Activated CD4-positive, alpha-beta T cell treated with anti-CD3 and anti-CD28 coated beads, Interleukin-2, amount 50 U/mL, for 24 hours (primary cell): ENCODE data around the gene PLCXD1.
"Not testable (repeated sequence)": the region's sequence is repeated elsewhere in the genome, so short reads cannot be mapped to it uniquely, and the experiment has no call there.

ENCODE experiments used
- DNase-seq, 2 donors: peaks; one replicate each; pipeline ENCODE4 v3.0.0-alpha.2; 2020; ENCODE audit warnings: low read depth in 1 of 2, low spot score in 1 of 2

The PLCXD1 gene

GRCh38 chrX:262381-262909 lies 18.7 kb upstream of the PLCXD1 start:
- DNase-seq = no peak

- DNase-seq = not testable (repeated sequence)
These were observed 17.2 kb upstream of the PLCXD1 start for GRCh38 chrX:264006-264405.

- DNase-seq = no peak
These were observed 16.3 kb upstream of the PLCXD1 start for GRCh38 chrX:264634-265455.

- DNase-seq = no peak
These were observed 15.7 kb upstream of the PLCXD1 start for GRCh38 chrX:265502-265901.

GRCh38 chrX:267771-268261 lies 13.4 kb upstream of the PLCXD1 start:
- DNase-seq = no peak

GRCh38 chrX:270848-271367 lies 10.3 kb upstream of the PLCXD1 start:
- DNase-seq = no peak

- DNase-seq = no peak
These were observed 6.2 kb upstream of the PLCXD1 start for GRCh38 chrX:274904-275475.

GRCh38 chrX:275476-275966 lies 5.7 kb upstream of the PLCXD1 start:
- DNase-seq = no peak

GRCh38 chrX:275967-276580 lies 5.1 kb upstream of the PLCXD1 start:
- DNase-seq = peak in 1 of 2 donors; percentile 17

GRCh38 chrX:276581-277201 lies 4.5 kb upstream of the PLCXD1 start:
- DNase-seq = no peak

GRCh38 chrX:279757-280604 lies 1.2 kb upstream of the PLCXD1 start:
- DNase-seq = not testable (repeated sequence)

GRCh38 chrX:280722-281121 lies 459 bp upstream of the PLCXD1 start:
- not testable (repeated sequence) for DNase-seq

GRCh38 chrX:282000-282681 lies 960 bp downstream of the PLCXD1 start:
- DNase-seq = not testable (repeated sequence)

GRCh38 chrX:283115-283845 lies 2.1 kb downstream of the PLCXD1 start:
- DNase-seq = peak; percentile 71 to 92

- DNase-seq = no peak
These were observed 4.0 kb downstream of the PLCXD1 start for GRCh38 chrX:285076-285677.

- no peak for DNase-seq
These were observed 6.5 kb downstream of the PLCXD1 start for GRCh38 chrX:287670-288069.

GRCh38 chrX:288561-288991 lies 7.4 kb downstream of the PLCXD1 start:
- no peak for DNase-seq

- no peak for DNase-seq
These were observed 9.4 kb downstream of the PLCXD1 start for GRCh38 chrX:290476-291166.
